ENCODE data around the gene KBTBD8. TPM values are rescaled to one million over a fixed set of nuclear protein-coding genes. Genes with fewer than 3 reads are reported as not detected.

KBTBD8 gene
- total RNA-seq, 4 donors from 2014 or later, result 0.54 to 1.2 (median 1.00) TPM

DNA sequence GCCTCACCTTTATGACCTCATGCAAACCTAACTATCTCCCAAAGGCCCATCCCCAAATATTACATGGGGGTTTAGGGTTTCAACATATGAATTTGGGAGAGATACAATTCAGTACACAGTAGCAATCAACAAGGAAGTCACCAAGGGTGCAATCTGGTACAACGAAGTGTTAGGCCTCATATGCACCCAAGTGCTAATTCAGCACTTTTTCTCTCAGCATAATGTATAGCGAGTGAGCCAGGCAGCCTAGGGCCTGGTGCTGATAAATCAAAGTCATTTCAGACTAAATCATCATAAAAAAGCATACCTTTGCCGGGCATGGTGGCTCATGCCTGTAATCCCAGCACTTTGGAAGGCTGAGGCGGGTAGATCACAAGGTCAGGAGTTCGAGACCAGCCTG, 11.7 kb upstream of the KBTBD8 start:
- Histone ChIP-seq H3K27me3 (no peaks in the 10 kb centered on the region), H3K9me3 (no peaks in the 10 kb centered on the region), H3K4me1 (no peaks in the 10 kb centered on the region), H3K27ac (no peak overlapping the region), H3K4me3 (replicated peaks in 1 of 3) (no peak overlapping the region), H3K36me3 (no peaks in the 10 kb centered on the region)
- 84 to 92% methylated on average over 5 of the region's 5 CpGs for WGBS, 2 donors
- intact Hi-C loops (cut with DNase I), result no loop called here
- DNase-seq, result no peak
- no peak for TF ChIP-seq POLR2A (IDR thresholded peaks at IDR 0.05)
- TF ChIP-seq, protein P1, sequence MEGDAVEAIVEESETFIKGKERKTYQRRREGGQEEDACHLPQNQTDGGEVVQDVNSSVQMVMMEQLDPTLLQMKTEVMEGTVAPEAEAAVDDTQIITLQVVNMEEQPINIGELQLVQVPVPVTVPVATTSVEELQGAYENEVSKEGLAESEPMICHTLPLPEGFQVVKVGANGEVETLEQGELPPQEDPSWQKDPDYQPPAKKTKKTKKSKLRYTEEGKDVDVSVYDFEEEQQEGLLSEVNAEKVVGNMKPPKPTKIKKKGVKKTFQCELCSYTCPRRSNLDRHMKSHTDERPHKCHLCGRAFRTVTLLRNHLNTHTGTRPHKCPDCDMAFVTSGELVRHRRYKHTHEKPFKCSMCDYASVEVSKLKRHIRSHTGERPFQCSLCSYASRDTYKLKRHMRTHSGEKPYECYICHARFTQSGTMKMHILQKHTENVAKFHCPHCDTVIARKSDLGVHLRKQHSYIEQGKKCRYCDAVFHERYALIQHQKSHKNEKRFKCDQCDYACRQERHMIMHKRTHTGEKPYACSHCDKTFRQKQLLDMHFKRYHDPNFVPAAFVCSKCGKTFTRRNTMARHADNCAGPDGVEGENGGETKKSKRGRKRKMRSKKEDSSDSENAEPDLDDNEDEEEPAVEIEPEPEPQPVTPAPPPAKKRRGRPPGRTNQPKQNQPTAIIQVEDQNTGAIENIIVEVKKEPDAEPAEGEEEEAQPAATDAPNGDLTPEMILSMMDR (IDR thresholded peaks at IDR 0.05), result no peak

DNA sequence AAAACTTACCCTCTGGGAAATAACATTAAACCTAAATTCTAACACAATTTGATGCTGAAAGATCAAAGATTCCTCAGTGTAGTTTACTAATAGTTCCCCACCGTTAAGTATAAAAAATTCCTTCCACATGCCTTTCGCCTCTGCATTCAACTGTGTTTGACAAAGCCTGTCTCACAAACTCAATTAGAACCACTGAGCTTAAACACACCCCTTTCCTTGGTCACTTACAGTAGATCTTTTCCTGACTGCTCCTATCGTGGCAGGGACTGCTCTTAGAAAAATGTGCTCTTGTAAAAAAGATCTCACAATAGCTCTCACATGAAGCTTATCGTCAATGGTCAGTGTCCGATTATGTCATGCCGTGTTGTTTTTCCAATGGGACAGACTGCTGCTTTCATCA, 8.9 kb upstream of the KBTBD8 start:
- Histone ChIP-seq H3K4me1 (no peaks in the 10 kb centered on the region), H3K4me3 (replicated peaks in 1 of 3) (no peak overlapping the region), H3K9me3 (no peaks in the 10 kb centered on the region), H3K27ac (no peak overlapping the region), H3K27me3 (peaks cover 3% of the 10 kb centered on the region), H3K36me3 (no peaks in the 10 kb centered on the region)
- TF ChIP-seq, protein P1 (IDR thresholded peaks at IDR 0.05), result no peak
- TF ChIP-seq POLR2A (IDR thresholded peaks at IDR 0.05), result no peak
- intact Hi-C loops (cut with DNase I), result no loop called here
- WGBS, 2 donors, result 43 to 56% methylated on average over 6 of the region's 6 CpGs
- no peak for DNase-seq

DNA sequence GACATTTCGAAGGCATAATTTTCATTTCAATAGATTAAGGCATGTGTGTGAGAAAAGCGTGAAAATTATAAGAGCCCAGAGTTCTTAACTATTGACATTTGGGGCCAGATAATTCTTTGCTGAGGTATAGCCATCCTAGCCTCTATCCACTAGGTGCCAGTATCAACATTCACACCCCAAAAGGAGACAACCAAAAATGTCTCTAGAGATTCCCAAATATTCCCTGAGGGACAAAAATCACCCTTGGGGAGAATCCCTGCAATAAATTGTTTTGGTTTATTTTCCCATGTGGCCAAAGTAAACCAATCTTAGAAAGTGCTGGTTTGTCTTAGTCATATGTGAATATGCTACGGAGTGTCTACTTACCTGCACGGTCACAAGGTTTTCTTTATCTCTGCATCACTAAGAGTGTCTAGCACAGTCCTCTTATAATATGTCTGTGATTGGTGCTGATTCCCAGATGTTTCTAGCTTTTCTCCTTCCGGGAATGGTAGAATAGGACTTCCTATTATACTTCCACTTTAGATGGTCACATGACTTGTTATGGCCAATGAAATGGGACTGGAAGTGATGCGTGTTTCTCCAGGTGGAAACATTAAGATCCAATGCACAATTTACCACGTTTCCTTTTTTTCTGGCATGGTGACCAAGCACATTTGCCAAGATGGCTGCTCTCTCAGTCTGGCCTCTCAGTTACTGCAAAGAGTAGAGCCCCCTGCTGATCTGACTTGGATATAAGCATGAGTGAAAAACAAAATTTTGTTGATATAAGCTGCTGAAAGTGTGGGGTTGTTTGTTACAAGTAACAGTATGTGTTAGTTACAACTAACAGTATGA, 8.0 kb upstream of the KBTBD8 start:
- intact Hi-C loops (cut with DNase I), result no loop called here
- 83% methylated on average over 7 of the region's 7 CpGs for WGBS, 2 donors
- H3K4me1 ChIP-seq, result no peaks in the 10 kb centered on the region

DNA sequence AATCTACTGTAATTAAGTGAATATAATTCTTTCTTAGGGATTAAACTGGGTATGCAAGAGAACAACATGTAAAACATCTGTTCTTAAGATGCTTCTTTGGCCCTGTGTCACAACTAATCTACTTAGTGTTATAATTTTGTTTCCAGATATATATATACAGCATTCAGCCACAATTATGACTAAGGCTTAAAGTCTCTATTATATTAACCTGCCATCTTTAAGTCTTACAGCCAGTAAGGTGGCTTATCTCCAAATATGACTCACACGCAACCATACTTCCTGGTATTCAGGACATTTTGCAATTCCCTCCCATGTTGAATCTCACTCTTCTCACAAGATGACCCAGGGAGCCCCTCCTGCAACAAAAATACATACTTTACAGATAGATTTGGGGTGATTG, 6.6 kb upstream of the KBTBD8 start:
- Histone ChIP-seq H3K4me3 (replicated peaks in 1 of 3) (no peak overlapping the region), H3K27ac (no peak overlapping the region), H3K27me3 (peaks cover 3% of the 10 kb centered on the region), H3K4me1 (no peaks in the 10 kb centered on the region), H3K9me3 (no peaks in the 10 kb centered on the region), H3K36me3 (no peaks in the 10 kb centered on the region)
- 87 to 89% methylated on average over 1 of the region's 1 CpG for WGBS, 2 donors
- no peak for DNase-seq
- no peak for TF ChIP-seq POLR2A (IDR thresholded peaks at IDR 0.05)
- TF ChIP-seq, protein P1 (IDR thresholded peaks at IDR 0.05), result no peak
- intact Hi-C loops (cut with DNase I), result no loop called here

More for the DNA sequence above, 8.0 kb upstream of the KBTBD8 start:
- no peak overlapping the region for H3K27ac ChIP-seq
- TF ChIP-seq, protein P1 (IDR thresholded peaks at IDR 0.05), result no peak
- TF ChIP-seq POLR2A (IDR thresholded peaks at IDR 0.05), result no peak
- H3K9me3 ChIP-seq, result no peaks in the 10 kb centered on the region
- H3K4me3 ChIP-seq (replicated peaks in 1 of 3), result no peak overlapping the region
- H3K27me3 ChIP-seq, result peaks cover 3% of the 10 kb centered on the region
- no peak for DNase-seq
- H3K36me3 ChIP-seq, result no peaks in the 10 kb centered on the region

DNA sequence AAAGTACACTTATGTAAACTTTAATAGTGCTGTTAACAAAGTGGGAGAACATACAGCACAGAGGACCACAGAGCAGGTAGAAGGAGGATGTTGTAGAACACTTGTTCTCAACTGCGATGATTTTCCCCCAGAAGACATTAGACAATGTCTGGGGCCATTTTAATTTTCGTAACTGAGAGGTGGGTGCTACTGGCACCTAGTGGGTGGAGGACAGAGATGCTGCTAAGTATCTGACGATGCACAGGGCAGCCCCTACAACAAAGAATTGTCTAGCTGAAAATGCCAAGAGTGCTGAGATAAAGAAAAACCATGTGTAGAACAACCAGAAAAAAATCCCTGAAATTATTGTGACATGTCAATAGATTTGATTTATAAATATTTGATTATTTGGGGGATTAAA, 5.0 kb upstream of the KBTBD8 start:
- DNase-seq, result no peak

More for the DNA sequence above, 5.0 kb upstream of the KBTBD8 start:
- H3K4me3 ChIP-seq (replicated peaks in 1 of 3), result no peak overlapping the region
- H3K4me1 ChIP-seq, result peaks cover 0 to 5% of the 10 kb centered on the region in 2 donors
- no peaks in the 10 kb centered on the region for H3K36me3 ChIP-seq
- H3K27ac ChIP-seq, result no peak overlapping the region
- no peaks in the 10 kb centered on the region for H3K9me3 ChIP-seq
- intact Hi-C loops (cut with DNase I), result no loop called here
- 82 to 84% methylated on average over 3 of the region's 3 CpGs for WGBS, 2 donors
- no peak for TF ChIP-seq POLR2A (IDR thresholded peaks at IDR 0.05)
- TF ChIP-seq, protein P1 (IDR thresholded peaks at IDR 0.05), result no peak
- H3K27me3 ChIP-seq, result peaks cover 3% of the 10 kb centered on the region
